22Rv1 (cell line): ENCODE data around the gene WWOX.

Source experiments
- ZFX ChIP-seq: fragments of 450-650 bp; IDR thresholded peaks from 2 replicates; pipeline ENCODE4 v1.6.1; 2017; ENCODE audit warnings: antibody characterized with exemption, borderline replicate concordance
- TF ChIP-seq, protein P1 (sequence below): fragments of 450-650 bp; IDR thresholded peaks from 2 replicates; pipeline ENCODE4 v1.5.1; 2017; ENCODE audit warnings: mild to moderate bottlenecking

DNA sequence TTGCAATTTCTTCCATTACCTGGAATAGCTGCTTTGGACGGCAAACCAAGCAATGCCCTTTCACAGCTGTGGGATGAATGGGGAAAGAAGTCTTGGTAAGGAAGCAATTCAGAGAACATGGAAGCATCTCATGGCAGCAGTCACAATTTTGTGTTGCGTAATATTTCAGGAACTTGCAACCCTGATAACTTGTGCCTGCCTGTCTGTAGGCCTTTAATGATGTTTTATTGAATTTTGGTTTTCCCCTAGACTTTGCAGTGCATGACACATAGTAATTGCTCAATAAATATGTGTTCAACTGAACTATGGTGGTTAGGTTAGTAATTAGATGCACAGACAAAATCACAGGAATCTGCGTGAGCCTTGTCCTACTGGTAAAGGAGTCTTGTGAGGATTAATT, 439.5 kb downstream of the WWOX start:
- TF ChIP-seq, protein P1, sequence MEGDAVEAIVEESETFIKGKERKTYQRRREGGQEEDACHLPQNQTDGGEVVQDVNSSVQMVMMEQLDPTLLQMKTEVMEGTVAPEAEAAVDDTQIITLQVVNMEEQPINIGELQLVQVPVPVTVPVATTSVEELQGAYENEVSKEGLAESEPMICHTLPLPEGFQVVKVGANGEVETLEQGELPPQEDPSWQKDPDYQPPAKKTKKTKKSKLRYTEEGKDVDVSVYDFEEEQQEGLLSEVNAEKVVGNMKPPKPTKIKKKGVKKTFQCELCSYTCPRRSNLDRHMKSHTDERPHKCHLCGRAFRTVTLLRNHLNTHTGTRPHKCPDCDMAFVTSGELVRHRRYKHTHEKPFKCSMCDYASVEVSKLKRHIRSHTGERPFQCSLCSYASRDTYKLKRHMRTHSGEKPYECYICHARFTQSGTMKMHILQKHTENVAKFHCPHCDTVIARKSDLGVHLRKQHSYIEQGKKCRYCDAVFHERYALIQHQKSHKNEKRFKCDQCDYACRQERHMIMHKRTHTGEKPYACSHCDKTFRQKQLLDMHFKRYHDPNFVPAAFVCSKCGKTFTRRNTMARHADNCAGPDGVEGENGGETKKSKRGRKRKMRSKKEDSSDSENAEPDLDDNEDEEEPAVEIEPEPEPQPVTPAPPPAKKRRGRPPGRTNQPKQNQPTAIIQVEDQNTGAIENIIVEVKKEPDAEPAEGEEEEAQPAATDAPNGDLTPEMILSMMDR, result no peak
- TF ChIP-seq ZFX, result no peak
